GM21526 (cell line): ENCODE data around the gene MCTP2.

ENCODE experiments used
- ATAC-seq: cut with Tn5 transposase; IDR thresholded peaks from one replicate; pipeline ENCODE4 v1.9.1; 2021; ENCODE audit warnings: moderate library complexity; ENCODE audit not compliant: unreplicated experiment, low FRiP score

MCTP2 gene

DNA sequence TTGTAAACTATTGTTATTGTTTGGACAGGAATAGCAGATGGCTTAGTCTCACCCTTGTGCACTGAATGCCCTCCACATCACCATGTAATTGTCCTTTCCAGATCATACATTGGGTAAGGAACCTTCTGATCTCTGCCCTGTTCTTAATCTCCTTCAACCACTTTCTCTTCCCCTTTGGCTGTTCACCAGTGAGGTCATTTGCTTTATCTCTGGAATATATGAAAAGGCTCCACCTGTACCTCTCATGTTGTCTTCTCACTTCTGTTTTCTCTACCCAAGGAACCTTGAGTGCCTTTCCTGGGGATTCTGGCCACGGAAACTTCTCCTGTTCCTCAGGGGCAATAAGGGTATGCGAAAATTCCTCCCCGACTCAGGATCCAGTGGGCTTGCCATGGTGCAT is 28.5 kb downstream of the MCTP2 start:
- no peak for ATAC-seq

DNA sequence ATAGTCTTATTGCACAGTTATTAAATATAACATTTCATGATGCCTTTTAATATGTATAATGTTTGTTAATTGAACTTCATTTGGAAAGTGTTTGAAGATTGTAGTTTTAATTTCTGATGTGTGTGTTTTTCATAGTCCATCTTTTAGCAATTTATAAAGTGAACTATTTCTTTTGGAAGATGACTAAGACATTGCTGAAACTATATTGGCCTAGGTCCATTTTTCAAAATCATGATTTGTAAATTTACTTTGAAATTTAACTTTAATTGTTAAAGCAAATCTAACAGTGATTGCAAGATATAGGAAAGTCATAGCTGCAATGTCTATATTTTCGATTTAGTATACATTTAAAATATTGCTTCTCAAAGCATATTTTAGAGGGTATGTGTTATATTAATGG is 30.8 kb downstream of the MCTP2 start:
- no peak for ATAC-seq

DNA sequence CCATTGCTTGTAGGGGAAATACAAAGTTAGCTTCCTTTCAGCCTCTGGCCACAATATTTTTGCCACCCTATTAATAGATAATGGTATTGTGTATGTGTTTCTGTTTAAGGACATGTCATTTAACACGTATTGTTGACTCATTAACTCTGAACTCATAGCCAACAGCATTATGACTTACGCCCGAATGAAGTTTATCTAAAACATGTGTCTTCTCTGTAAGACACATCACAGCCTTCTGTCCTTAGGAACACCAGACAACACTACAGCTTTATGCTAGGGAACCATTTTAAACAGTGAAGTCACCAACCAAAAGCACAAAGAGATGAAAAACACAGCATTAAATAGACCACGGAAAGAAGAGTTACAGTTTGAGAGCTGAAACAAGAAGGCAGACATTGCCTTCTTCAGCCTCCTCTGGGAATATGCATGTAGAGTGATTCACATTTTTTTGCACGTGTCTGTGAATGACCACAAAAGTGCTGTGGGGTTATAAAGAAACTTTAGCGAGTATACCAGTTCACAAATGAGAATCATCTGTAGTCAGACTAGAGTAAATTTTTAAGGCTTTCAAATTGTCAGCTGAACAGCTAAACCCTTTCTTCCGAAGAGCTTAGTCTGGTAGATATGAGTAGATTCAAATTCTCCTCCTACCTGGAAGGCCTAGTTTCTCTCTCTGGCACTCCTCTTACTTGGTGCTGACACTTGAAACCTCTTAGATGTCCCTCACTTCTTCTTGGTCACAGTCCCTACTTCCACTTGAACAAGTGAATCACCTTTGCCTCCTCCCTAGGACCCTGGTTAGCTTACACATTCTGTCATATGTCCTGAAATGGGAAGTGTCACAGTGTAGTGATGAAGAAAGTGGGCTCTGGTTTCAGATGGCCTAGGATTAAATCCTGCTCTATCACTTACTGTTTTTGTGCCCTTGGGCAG is 32.2 kb downstream of the MCTP2 start:
- no peak for ATAC-seq

DNA sequence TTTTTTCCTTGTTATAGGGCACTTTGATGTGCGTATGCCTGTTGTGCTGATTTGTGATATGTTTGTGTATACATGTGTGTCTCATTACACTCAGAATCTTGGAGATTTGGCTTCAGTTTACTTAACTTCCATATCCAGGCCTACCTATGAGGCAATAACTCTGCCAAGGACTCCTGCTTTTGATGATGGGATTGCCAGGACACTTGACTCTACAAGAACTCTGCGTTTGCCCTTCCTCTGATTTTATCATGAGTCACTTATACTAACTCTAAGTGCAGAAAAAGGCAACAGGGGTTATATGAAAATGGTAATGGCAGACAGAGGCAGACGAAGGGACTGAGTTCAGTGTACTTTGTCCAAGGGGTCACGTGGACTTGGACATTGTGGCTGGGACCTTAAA is 33.6 kb downstream of the MCTP2 start:
- ATAC-seq: no peak

DNA sequence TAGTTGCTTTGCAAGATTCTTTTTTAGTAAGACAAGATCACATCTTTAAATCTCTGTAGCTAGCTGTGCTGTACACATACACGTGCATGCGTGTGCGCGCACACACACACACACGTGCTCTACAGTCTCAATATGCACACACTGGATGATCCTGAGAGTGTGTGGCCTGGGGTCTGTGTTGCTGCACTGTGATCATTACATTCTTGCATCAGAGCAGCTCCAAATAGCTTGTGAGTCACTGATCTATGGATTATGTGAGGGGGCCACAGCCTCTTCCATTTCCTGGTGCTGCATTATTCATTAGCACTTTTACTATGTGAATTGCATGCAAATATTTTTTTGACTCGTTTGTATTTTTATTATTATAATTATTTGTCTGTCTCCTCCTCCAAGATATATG is 34.6 kb downstream of the MCTP2 start:
- no peak for ATAC-seq

DNA sequence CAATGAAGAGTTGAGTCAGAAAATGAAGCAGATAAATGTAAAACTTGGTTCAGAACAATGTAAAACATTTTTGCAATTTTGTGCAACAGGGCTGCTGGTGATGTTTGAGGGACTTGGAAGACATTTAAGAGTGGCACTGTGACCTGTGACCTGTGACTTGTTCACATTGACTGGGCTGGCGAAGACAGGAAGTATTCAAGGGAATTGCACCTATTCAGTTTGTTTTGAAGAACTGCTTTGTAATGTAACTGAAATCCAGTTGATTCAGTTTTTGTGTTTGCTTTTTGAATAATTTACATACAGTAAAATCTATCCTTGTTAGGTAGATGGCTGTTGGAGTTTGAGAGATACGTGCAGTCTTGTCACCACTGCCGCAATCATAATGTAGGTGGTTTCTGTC is 35.4 kb downstream of the MCTP2 start:
- ATAC-seq: no peak

DNA sequence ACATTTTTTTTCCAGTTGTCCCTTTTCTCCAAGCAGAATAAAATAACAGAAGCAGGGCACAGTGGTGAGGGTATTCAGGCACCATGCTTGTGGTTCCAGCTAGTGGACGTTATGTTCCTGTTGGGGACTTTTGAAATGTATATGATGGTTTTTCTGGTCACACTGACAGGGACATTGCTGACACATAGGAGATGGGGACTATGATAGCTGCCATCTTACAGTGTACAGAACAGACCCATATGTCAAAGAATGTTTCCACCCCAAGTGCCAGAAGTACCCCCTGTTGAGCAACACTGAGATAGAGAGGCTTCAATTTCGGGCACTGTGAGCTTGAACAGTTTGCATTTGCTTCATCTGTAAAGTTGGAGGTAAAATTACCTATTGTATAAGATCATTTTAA is 38.6 kb downstream of the MCTP2 start:
- no peak for ATAC-seq

DNA sequence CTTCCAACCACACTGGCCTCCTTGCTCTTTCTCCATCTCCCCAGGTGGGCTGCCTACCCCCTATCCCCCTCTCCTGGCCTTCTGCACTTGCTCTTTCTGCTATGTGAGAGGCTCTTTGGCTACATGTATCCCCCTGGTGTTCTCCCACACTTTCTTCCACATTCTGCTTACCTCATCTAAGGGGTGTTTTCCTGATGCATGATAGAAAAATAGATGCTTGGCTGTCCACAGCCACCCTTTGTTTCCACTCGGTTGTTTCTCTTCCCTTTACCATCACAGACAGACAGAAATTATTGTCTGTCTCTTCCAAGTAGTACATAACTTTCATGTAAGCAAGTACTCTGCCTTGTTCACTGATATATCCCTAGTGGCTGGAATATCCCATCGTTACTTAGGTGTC is 39.2 kb downstream of the MCTP2 start:
- ATAC-seq: no peak

DNA sequence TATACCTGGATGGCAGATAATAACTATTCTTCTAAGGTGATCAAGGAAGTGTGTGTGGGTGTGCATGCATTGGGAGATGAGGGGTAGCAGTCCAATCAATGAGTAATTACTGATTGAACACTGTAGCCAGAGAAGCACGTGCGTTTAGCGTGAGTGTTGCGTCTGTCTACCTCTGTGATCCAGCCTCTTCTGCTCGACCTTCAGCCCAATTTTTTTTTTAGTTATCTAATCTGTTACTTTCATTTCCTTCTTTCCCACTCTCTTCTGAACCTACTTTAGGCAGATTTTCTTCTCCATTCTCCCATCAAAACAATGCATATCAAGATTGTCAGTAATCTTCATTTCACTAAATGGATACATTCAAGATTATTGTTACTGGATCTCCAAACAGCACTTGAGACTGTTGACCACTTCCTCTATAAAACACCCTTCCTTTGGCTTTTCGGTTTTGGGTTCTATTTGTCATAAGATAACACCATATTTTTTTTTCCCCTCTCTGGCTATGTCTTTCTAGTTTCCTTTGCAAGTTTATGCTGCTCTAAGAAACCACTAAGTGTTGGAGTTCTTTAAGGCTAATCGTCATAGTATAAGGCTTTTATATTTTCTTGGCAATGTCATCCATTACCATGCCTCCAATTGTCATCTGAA is 41.0 kb downstream of the MCTP2 start:
- peak; percentile 75 for ATAC-seq

DNA sequence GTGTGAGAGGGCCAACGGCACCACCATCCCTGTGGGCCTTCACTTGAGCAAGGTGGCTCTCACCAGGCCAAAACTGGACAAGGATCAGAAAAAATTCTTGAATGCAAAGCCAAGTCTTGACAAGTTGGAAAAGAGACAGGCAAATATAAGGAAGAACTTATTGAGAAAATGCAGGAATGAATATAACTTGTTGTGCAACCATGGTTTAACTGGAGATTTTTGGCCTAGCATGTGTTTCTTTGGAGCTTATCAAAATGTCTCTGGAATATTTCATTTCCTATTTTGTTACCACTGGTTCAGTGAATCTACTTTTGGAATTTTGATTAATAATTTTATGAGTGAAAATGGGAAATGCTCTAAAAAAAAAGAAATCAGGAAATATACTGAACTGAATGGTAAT is 42.5 kb downstream of the MCTP2 start:
- ATAC-seq: no peak

DNA sequence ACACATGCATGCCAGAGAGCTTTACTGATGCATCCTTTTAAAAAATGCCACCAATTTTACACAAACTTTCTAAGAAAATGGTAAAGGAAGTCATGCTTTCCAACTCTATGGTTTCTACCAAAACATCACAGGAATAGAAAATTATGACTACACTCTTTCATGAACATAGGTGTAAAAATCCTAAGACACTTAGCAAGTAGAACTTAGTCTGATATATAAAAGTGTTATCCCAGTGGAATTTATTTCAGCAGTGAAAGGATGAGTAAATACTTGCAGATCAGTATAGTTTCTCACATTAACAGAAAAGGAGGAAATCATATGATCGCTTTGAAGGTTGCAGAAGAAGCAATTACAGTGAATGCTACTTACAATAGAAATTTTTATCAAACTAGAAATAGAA is 43.4 kb downstream of the MCTP2 start:
- no peak for ATAC-seq

DNA sequence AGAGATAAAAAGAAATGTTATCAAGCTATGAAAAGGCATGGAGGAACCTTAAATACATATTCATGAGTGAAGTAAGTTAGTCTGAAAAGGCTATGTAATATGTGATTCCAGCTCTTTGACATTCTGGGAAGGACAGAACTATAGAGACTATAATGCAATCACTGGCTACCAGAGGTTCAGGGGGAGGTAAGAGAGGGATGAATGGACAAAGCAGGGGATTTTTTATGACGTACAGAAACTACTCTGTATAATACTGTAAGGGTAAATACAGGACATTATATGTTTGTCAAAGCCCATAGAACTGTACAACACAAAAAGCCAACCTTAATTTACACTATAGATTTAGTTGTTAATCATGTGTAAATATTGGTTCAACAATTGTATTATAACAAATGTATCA is 46.1 kb downstream of the MCTP2 start:
- no peak for ATAC-seq

DNA sequence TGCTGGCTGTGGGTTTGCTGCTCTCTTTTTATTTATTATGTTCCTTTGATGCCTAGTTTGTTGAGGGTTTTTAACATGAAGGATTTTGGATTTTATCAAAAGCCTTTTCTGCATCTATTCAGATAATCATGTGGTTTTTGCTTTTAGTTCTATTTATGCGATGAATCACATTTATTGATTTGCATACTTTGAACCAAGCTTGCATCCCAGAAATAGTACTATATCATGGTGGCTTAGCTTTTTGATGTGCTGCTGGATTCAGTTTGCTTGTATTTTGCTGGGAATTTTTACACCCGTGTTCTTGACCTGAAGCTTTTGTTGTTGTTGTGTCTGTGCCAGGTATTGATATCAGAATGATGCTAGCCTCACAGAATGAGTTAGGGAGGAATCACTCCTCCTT is 48.4 kb downstream of the MCTP2 start:
- no peak for ATAC-seq

DNA sequence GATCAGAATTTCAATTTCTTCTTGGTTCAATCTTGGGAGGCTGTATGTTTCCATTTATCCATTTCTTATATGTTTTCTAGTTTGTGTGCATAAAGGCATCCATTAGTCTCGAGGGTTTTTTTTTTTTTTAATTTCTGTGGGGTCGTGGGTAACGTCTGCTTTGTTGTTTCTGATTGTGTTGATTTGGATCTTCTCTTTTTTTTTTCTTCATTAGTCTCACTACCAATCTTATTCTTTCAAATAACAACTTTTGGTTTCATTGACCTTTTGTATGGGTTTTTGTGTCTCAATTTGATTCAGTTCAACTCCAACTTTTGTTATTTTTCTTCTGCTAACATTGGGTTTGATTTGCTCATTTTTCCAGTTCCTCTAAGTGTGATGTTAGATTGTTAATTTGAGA is 48.9 kb downstream of the MCTP2 start:
- no peak for ATAC-seq

DNA sequence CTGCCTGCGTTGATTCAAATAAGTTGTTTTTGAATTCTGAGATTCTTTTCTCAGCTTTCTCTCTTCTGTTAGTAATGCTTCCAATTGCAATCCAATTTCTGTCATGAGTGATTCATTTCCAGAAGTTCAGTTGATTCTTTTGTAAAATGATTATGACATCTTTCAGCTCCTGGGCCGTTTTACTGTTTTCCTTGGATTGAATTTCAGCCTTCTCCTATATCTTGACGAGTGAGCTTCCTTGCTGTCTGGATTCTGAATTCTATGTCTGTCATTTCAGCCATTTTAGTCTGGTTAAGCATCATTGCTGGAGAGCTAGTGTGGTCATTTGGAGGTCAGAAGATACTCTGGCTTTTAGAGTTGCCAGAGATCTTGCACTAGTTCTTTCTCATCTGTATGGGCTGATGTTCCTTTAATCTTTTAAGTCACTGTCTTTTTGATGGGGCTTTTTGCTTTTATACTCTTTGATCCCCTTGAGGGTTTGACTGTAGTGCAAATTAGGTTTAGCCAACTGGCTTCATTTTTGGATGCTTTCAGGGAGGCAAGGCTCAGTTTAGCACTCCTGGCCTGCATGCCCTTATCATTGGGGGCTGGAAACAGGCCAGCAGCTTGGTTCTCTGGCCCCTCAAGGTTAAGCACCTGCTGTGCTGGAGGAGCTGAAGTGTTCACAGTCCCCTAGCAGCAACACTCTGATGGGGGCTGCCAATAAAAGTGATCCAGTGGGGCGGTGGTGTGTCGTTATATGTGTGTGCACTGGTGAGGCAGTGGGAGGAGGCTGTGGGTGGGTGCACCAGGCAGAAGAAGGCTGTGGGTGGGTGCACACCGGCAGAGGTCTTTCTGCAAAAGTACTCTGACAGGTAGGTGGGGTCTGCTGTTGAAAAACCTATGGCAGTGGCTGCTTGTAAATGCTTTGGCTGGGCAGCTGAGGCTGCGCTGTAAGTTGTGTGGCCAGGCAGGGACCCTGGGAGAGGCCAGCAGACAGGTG is 51.2 kb downstream of the MCTP2 start:
- ATAC-seq: no peak

DNA sequence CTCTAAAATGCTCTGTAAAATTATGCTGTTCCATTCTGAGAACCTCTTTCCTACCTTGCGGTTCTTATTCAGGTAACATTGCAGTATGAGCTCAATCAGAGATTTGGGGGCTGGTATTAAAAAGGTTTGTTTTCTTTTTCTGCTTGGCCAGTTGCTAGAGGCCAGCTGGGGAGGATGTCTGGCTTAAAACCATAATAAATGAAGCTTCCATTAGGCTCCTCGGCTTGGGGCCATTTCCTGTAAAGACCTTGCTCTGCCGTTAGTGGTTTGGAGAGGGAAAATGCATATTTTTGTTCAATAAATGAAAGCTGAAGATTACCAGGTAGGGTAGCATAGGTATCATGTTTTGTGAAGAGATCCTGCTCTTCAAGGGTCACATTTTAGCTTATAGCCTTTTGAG is 55.2 kb downstream of the MCTP2 start:
- ATAC-seq: no peak

DNA sequence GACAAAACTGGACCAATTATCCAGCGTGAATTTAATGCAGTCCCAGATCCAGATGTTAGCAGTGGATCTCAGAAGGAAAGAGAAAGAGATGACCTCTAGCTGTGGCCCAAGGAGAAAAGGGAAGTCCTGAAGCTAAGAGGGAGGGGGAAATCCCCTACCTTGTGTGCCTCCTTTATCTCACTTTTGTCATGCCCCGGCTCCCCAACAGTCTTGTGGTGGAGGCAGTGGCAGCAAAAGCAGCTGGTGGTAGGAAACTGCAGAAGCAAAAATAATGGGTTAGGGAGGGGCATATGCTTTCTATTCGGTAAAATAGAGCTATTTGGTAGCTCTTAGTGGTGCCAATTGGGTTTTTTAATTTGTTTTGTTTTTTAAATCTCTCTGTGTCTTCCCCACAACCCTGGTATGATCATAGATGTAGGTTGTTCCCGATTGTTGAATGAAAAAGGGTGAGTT is 56.5 kb downstream of the MCTP2 start:
- ATAC-seq: peak; percentile 99

DNA sequence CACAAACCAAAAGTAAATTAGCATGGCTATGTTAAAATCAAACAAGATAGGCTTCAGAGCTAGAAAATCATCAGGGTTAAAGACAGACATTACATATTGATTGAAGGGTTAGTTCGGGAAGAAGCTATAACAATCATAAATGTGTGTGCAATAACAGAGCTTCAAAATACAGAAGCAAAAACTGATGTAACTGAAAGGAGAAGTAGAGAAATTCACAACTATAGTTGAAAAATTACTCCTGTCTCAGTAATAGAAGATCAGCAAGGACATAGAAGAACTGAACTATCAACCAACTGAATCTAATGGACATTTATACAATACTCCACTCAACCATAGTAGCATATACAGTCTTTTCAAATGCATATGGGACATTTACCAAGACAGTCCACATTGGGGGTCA is 59.4 kb downstream of the MCTP2 start:
- no peak for ATAC-seq

DNA sequence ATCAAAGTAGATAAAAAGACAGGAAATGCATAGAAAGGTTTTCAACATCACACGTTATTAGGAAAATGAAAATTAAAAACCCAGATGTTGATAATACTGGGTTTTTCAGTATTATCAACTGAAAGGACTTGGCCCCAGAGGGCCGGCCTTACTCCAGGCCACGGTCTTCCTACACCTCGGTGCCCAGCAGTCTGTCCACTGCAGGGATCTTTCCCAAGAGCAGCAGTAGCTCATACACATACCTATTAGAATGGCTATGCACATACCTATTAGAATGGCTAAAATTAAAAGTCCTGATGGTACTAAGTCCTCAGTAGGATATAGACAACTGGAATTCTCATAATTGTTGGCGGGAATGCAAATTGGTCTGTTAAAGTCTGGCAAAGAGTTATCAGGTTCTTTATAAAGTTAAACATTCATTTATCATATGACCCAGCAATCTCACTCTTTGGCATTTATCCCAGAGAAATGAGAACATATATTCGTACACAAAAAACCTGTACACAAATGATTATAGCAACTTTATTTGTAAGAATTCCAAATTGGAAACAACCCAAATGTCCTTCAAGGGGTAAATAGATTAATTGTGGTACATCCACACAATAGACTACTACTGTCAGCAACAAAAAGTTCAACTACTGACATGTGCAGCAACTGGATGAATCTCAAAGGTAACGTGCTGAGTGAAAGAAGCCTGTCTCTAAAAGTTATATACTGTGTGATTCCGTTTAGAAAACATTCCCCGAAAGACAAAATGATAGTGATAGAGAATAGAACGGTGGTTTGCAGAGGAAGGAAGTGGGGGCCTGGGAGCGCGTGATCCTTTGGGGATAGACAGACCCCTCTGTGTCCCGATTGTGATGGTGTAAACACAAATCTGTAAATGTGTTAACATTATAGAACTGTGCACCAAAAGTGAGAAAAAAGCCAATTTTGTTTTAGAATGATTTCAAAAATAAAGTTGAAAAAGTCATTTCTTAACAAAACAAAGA is 62.3 kb downstream of the MCTP2 start:
- ATAC-seq: no peak

DNA sequence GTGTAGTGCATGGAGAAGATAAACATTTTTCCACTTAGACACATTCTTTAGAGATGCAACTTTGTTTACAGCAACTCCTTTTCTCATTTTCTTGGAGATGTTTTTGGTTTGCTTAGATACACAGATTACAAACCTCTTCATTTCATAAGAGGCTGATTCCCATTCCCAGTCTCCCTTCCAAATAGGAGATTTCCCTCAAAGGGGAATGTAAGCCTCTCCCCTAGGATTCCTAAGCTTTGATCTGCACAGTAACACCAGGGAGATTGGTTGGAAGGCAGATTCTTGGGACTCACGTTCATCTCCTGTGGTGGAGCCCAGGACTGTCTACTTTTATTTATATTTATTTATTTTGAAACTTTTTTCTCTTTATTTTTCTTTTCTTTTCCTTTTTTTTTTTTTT is 63.2 kb downstream of the MCTP2 start:
- ATAC-seq: no peak
